GM12878 (cell line): Measurements from ENCODE around the gene CYB5R2.

Experiments
- BACH1 ChIP-seq: fragments of 450-650 bp; IDR thresholded peaks from 2 replicates; pipeline ENCODE4 v1.6.1; 2017; ENCODE audit warnings: mild to moderate bottlenecking, borderline replicate concordance
- CEBPB ChIP-seq, 2 experiments: fragments of 150-350 bp in 1 of 2; IDR thresholded peaks; 2 replicates each; pipeline ENCODE4 v1.6.1; 2012 to 2014; ENCODE audit warnings: low read depth in 2 of 2, low read length in 2 of 2, borderline replicate concordance in 1 of 2, inconsistent platforms in 1 of 2
- CHD4 ChIP-seq: fragments of 200-600 bp; sonication (generic); IDR thresholded peaks from 2 replicates; pipeline ENCODE4 v1.6.1; 2016; ENCODE audit warnings: mild to moderate bottlenecking
- CTCF ChIP-seq, 3 experiments: IDR thresholded peaks in 2 of 3; conservative IDR thresholded peaks in 1 of 3; 2 replicates each; pipeline ENCODE4 v1.5.1; 2011; ENCODE audit warnings: low read depth in 3 of 3, low read length in 3 of 3, mild to moderate bottlenecking in 3 of 3, control low read depth in 2 of 3, moderate library complexity in 2 of 3, inconsistent platforms in 1 of 3, mixed read lengths in 1 of 3; ENCODE audit not compliant: control insufficient read depth in 2 of 3, insufficient read depth in 1 of 3; ENCODE audit errors: extremely low read depth in 1 of 3
- E2F4 ChIP-seq: IDR thresholded peaks from 2 replicates; pipeline ENCODE4 v1.6.1; 2012; ENCODE audit warnings: low read depth, low read length, improper control_type of control experiment
- EP300 ChIP-seq, 2 experiments: fragments of 150-350 bp in 1 of 2; IDR thresholded peaks; 2 replicates each; pipeline ENCODE4 v1.6.1; 2011 to 2012; ENCODE audit warnings: low read depth in 2 of 2, low read length in 2 of 2, borderline replicate concordance in 1 of 2, improper control_type of control experiment in 1 of 2, inconsistent platforms in 1 of 2; ENCODE audit not compliant: control insufficient read depth in 1 of 2
- EZH2 ChIP-seq: IDR thresholded peaks from 2 replicates; pipeline ENCODE4 v1.6.1; 2012; ENCODE audit warnings: low read depth, mild to moderate bottlenecking, control low read depth, inconsistent platforms, low read length, borderline replicate concordance; ENCODE audit not compliant: control insufficient read depth
- GATAD2B ChIP-seq: fragments of 450-650 bp; conservative IDR thresholded peaks from 2 replicates; pipeline ENCODE4 v1.6.1; 2017; ENCODE audit warnings: low read depth, mild to moderate bottlenecking, moderate library complexity
- HDGF ChIP-seq: fragments of 450-650 bp; IDR thresholded peaks from 2 replicates; pipeline ENCODE4 v1.6.1; 2016; ENCODE audit warnings: antibody characterized with exemption
- LARP7 ChIP-seq: fragments of 450-650 bp; IDR thresholded peaks from 2 replicates; pipeline ENCODE4 v1.6.1; 2017; ENCODE audit warnings: mild to moderate bottlenecking
- POU2F2 ChIP-seq: IDR thresholded peaks from 3 replicates; pipeline ENCODE4 v1.6.1; 2011; ENCODE audit warnings: low read depth, mild to moderate bottlenecking, low read length, borderline replicate concordance
- RCOR1 ChIP-seq: conservative IDR thresholded peaks from 2 replicates; pipeline ENCODE4 v1.6.1; 2012; ENCODE audit warnings: low read depth, low read length, improper control_type of control experiment
- SIN3A ChIP-seq: IDR thresholded peaks from 2 replicates; pipeline ENCODE4 v1.6.1; 2012; ENCODE audit warnings: low read depth, low read length, improper control_type of control experiment
- SRF ChIP-seq, 2 experiments: IDR thresholded peaks; 2 replicates each; pipeline ENCODE4 v1.6.1; 2011; ENCODE audit warnings: low read depth in 2 of 2, low read length in 2 of 2, mild to moderate bottlenecking in 1 of 2, moderate library complexity in 1 of 2

GRCh38 chr11:7638710-7639642 lies 34.3 kb downstream of the CYB5R2 start:
- TF ChIP-seq EP300 (IDR thresholded peaks at IDR 0.05; ENCODE audit: borderline replicate concordance in 1 of 2, control insufficient read depth in 1 of 2, low read depth in 2 of 2, low read length in 2 of 2) (no peak), CTCF (IDR thresholded peaks at IDR 0.05 in 2 of 3, conservative IDR thresholded peaks at IDR 0.05 in 1 of 3; ENCODE audit: control insufficient read depth in 2 of 3, extremely low read depth in 1 of 3, insufficient read depth in 1 of 3, low read depth in 3 of 3, low read length in 3 of 3) (no peak), SIN3A (no peak), E2F4 (no peak), HDGF (no peak), RCOR1 (no peak), GATAD2B (no peak), POU2F2 (no peak), SRF (IDR thresholded peaks at IDR 0.05; ENCODE audit: low read depth in 2 of 2, low read length in 2 of 2) (no peak), CHD4 (no peak), CEBPB (IDR thresholded peaks at IDR 0.05; ENCODE audit: borderline replicate concordance in 1 of 2, low read depth in 2 of 2, low read length in 2 of 2) (no peak), BACH1 (no peak), EZH2 (no peak), LARP7 (no peak)
